SU-DHL-6 (cell line): ENCODE data around the gene SMAD1.

Source experiments
- H2AFZ ChIP-seq: fragments of 200-600 bp; sonication (generic); 2 replicates; pipeline ENCODE4 v1.6.1; 2014; ENCODE audit warnings: low read depth, mild to moderate bottlenecking, moderate library complexity, mixed read lengths, antibody characterized with exemption, low read length; ENCODE audit not compliant: severe bottlenecking
- H3F3A ChIP-seq: fragments of 200-600 bp; shearing (Covaris generic); 2 replicates; pipeline ENCODE4 v1.6.0; 2016; ENCODE audit warnings: antibody characterized with exemption, mild to moderate bottlenecking; ENCODE audit not compliant: insufficient read depth
- H3K27ac ChIP-seq: fragments of 200-600 bp; sonication (generic); 2 replicates; pipeline ENCODE4 v1.5.1; 2016; ENCODE audit warnings: low read depth, mild to moderate bottlenecking, low read length, moderate library complexity, mixed read lengths
- H3K27me3 ChIP-seq: fragments of 200-600 bp; sonication (generic), shearing (Covaris generic); 2 replicates; pipeline ENCODE4 v1.6.0; 2014; ENCODE audit warnings: mild to moderate bottlenecking, low read length
- H3K36me3 ChIP-seq: fragments of 200-600 bp; sonication (generic); 2 replicates; pipeline ENCODE4 v1.6.1; 2014; ENCODE audit warnings: mild to moderate bottlenecking, low read length, mixed read lengths
- H3K4me2 ChIP-seq: fragments of 300-600, 200-600 bp; shearing (Covaris generic), sonication (generic); 2 replicates; pipeline ENCODE4 v1.6.0; 2014; ENCODE audit warnings: low read length, low read depth, mild to moderate bottlenecking; ENCODE audit not compliant: poor library complexity, severe bottlenecking
- H3K4me3 ChIP-seq: fragments of 200-600 bp; sonication (generic); 2 replicates; pipeline ENCODE4 v1.5.1; 2014; ENCODE audit warnings: antibody characterized with exemption, low read length, mild to moderate bottlenecking, mixed read lengths; ENCODE audit not compliant: insufficient read depth, poor library complexity, severe bottlenecking
- H3K79me2 ChIP-seq: fragments of 200-600 bp; sonication (generic); 2 replicates; pipeline ENCODE4 v1.6.1; 2014; ENCODE audit warnings: mild to moderate bottlenecking, low read length, moderate library complexity; ENCODE audit not compliant: insufficient read depth
- H3K9ac ChIP-seq: fragments of 200-600 bp; sonication (generic); 2 replicates; pipeline ENCODE4 v1.7.0; 2014; ENCODE audit warnings: mild to moderate bottlenecking, low read length
- H3K9me2 ChIP-seq: fragments of 200-600 bp; sonication (generic); replicated peaks from 2 replicates; pipeline ENCODE4 v1.6.1; 2014; ENCODE audit warnings: low read length; ENCODE audit not compliant: insufficient read depth
- H3K9me3 ChIP-seq: fragments of 200-600 bp; sonication (generic); 2 replicates; pipeline ENCODE4 v1.6.1; 2014; ENCODE audit warnings: low read length, mixed read lengths; ENCODE audit not compliant: insufficient read depth
- H4K20me1 ChIP-seq: fragments of 200-600 bp; sonication (generic); 2 replicates; pipeline ENCODE4 v1.6.1; 2014; ENCODE audit warnings: low read depth, mild to moderate bottlenecking, antibody characterized with exemption, low read length, moderate library complexity, mixed read lengths
- CTCF ChIP-seq: fragments of 200-600 bp; sonication (generic); IDR thresholded peaks from one replicate; pipeline ENCODE4 v1.5.1; 2017; ENCODE audit warnings: antibody characterized with exemption, mild to moderate bottlenecking, low read length, moderate library complexity; ENCODE audit not compliant: insufficient read depth, poor library complexity, severe bottlenecking
- EZH2phosphoT487 ChIP-seq: fragments of 200-600 bp; sonication (generic), shearing (Covaris generic); conservative IDR thresholded peaks from 2 replicates; pipeline ENCODE4 v1.6.1; 2018; ENCODE audit warnings: mild to moderate bottlenecking, antibody characterized with exemption, low read length, moderate library complexity, mixed read lengths

The SMAD1 gene

GRCh38 chr4:145535202-145535601 lies 53.5 kb downstream of the SMAD1 start:
- Histone ChIP-seq H3K79me2 (no peaks in the 10 kb centered on the region), H3K9me3 (no peaks in the 10 kb centered on the region), H3K4me3 (no peak overlapping the region), H3K4me2 (no peak overlapping the region), H4K20me1 (no peaks in the 10 kb centered on the region), H3K9me2 (no peaks in the 10 kb centered on the region), H3K9ac (no peak overlapping the region), H3K36me3 (no peaks in the 10 kb centered on the region), H2AFZ (no peak overlapping the region), H3K27ac (no peak overlapping the region), H3K27me3 (no peaks in the 10 kb centered on the region), H3F3A (no peaks in the 10 kb centered on the region)
- no peak for TF ChIP-seq CTCF
- TF ChIP-seq EZH2phosphoT487, result no peak

- Histone ChIP-seq H3K79me2 (no peaks in the 10 kb centered on the region), H3K27ac (no peak overlapping the region), H3K36me3 (no peaks in the 10 kb centered on the region), H2AFZ (no peak overlapping the region), H4K20me1 (no peaks in the 10 kb centered on the region), H3K9ac (no peak overlapping the region), H3F3A (no peaks in the 10 kb centered on the region), H3K9me2 (no peaks in the 10 kb centered on the region), H3K27me3 (no peaks in the 10 kb centered on the region), H3K4me3 (no peak overlapping the region), H3K4me2 (no peak overlapping the region), H3K9me3 (no peaks in the 10 kb centered on the region)
- no peak for TF ChIP-seq CTCF
- TF ChIP-seq EZH2phosphoT487, result no peak
Observed at GRCh38 chr4:145536044-145536443, 54.4 kb downstream of the SMAD1 start.

GRCh38 chr4:145538596-145538995 lies 56.9 kb downstream of the SMAD1 start:
- Histone ChIP-seq H2AFZ (no peak overlapping the region), H3K4me3 (no peak overlapping the region), H3K4me2 (no peak overlapping the region), H3K27ac (no peak overlapping the region), H3K27me3 (no peaks in the 10 kb centered on the region), H3K36me3 (no peaks in the 10 kb centered on the region), H3K9me2 (no peaks in the 10 kb centered on the region), H4K20me1 (no peaks in the 10 kb centered on the region), H3K79me2 (no peaks in the 10 kb centered on the region), H3K9me3 (no peaks in the 10 kb centered on the region), H3K9ac (no peak overlapping the region), H3F3A (no peaks in the 10 kb centered on the region)
- TF ChIP-seq EZH2phosphoT487 (no peak), CTCF (no peak)
